Transverse colon (tissue), 4 donors: ENCODE data around the gene LCMT1. TPM values are rescaled to one million over a fixed set of nuclear protein-coding genes. Genes with fewer than 3 reads are reported as not detected.
A peak's percentile ranks its signal among the peaks of the same experiment; 100 is the strongest.

Source experiments
- DNase-seq: peaks from one replicate; pipeline ENCODE4 v3.0.0-alpha.2; 2019
- H3K27ac ChIP-seq, 4 donors: fragments of 200-600 bp; sonication (generic); 2 replicates each; pipeline ENCODE4 v1.5.1; 2016 to 2018; ENCODE audit warnings: inconsistent platforms in 4 of 4
- H3K27me3 ChIP-seq: fragments of 200-600 bp; sonication (generic); 2 replicates; pipeline ENCODE4 v1.5.1; 2017; ENCODE audit warnings: inconsistent platforms
- H3K36me3 ChIP-seq, 4 donors: fragments of 200-600 bp; sonication (generic); 2 replicates each; pipeline ENCODE4 v1.5.1; 2017 to 2019; ENCODE audit warnings: inconsistent platforms in 4 of 4
- H3K4me1 ChIP-seq, 4 donors: fragments of 200-600 bp; sonication (generic); 2 replicates each; pipeline ENCODE4 v1.5.1; 2017 to 2020; ENCODE audit warnings: inconsistent platforms in 4 of 4
- H3K4me3 ChIP-seq, 4 donors: fragments of 200-600 bp; sonication (generic); 1 replicate in 1 of 4; 2 replicates in 3 of 4; pipeline versions ENCODE4 v1.5.1 to v1.6.1; 2017 to 2019; ENCODE audit warnings: inconsistent platforms in 4 of 4
- H3K9me3 ChIP-seq, 2 donors: fragments of 200-600 bp; sonication (generic); 2 replicates each; pipeline ENCODE4 v1.5.1; 2017 to 2019; ENCODE audit warnings: inconsistent platforms in 2 of 2
- CTCF ChIP-seq, 5 experiments: fragments of 200-600 bp in 3 of 5; fragments of 450-650 bp in 2 of 5; sonication (generic) in 3 of 5; IDR thresholded peaks; 1 replicate in 2 of 5; 2 replicates in 3 of 5; pipeline ENCODE4 v1.5.1; 2016 to 2017; ENCODE audit warnings: antibody characterized with exemption in 5 of 5, inconsistent platforms in 3 of 5, mild to moderate bottlenecking in 2 of 5, moderate library complexity in 1 of 5
- EP300 ChIP-seq: sonication (generic); formaldehyde crosslinking; IDR thresholded peaks from one replicate; pipeline ENCODE4 v1.6.1; 2017; ENCODE audit warnings: antibody characterized with exemption, low read depth
- POLR2A ChIP-seq: fragments of 450-650 bp; IDR thresholded peaks from one replicate; pipeline ENCODE4 v1.6.1; 2016; ENCODE audit warnings: antibody characterized with exemption, mild to moderate bottlenecking, moderate library complexity
- POLR2AphosphoS5 ChIP-seq, 3 donors: sonication (generic); formaldehyde crosslinking; IDR thresholded peaks; one replicate each; pipeline ENCODE4 v1.6.1; 2016; ENCODE audit warnings: antibody characterized with exemption in 3 of 3
- WGBS, 2 donors: methylation state at CpG; one replicate each; pipeline ENCODE4 v1.1.5; 2018; ENCODE audit warnings: low coverage in 1 of 2; 5-methylcytosine and 5-hydroxymethylcytosine counted together
- in situ Hi-C, 4 donors: fragments of 200-750 bp; cut with MboI; loops; one replicate each; pipeline versions ENCODE4 v1.15.0 to v1.15.1; 2017; ENCODE audit warnings: low sequenced_read_pairs in 3 of 4, low pct_ligation_motif_present in 1 of 4, low pct_unique_long_range_greater_than_20kb in 1 of 4
- intact Hi-C: fragments of 100-400 bp; cut with DNase I; formaldehyde crosslinking; loops from one replicate; pipeline ENCODE4 v1.15.1; 2023; ENCODE audit warnings: low total_unique reads
- total RNA-seq, 4 donors: library from RNA; depleted of rRNA; stranded (reverse); fragments of >200 nt; gene quantifications; one replicate each; pipeline ENCODE4 v1.1.0, GENCODE V29; 2016

LCMT1 gene
- total RNA-seq, 4 donors from 2014 or later: 23.5 to 53.7 (median 43.6) TPM

DNA sequence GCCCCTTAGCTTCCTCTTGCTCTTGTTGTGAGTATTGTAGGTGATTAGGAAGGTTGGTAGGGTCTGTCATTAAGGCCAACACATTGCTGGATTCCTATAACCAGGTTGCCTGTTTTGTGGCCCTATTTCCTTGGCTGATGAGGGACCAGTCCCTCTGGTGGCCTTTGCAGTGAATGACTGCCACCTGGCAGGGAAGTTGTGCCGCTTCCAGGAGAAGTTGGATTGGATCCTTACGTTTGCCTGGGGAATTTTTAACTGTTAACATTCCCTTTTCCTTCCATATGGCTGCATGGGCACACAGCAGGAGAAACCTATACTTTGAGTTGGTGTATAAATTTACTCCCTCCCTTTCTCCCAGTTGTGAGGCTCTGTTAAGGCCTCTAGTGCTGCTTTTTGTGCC is 32.4 kb downstream of the LCMT1 start:
- Histone ChIP-seq H3K27ac (no peak overlapping the region), H3K27me3 (no peaks in the 10 kb centered on the region), H3K4me3 (no peak overlapping the region), H3K9me3 (no peaks in the 10 kb centered on the region), H3K36me3 (peaks cover 0 to 14% (median 3%) of the 10 kb centered on the region in 4 donors), H3K4me1 (peaks cover 0 to 10% (median 7%) of the 10 kb centered on the region in 4 donors)
- WGBS, 2 donors: 33% methylated on average over 2 of the region's 2 CpGs; no CpG with 5 or more reads in 1 of the 2 donors
- TF ChIP-seq CTCF (IDR thresholded peaks at IDR 0.05) (peak; percentile 28 to 49 (median 41)), EP300 (no peak)
- DNase-seq: peak; percentile 25
- intact Hi-C loops (no loop called here), in situ Hi-C loops (no loop called here)

GRCh38 chr16:25148568-25149215 is 37.1 kb downstream of the LCMT1 start:
- TF ChIP-seq EP300 (no peak), POLR2A (no peak), POLR2AphosphoS5 (IDR thresholded peaks at IDR 0.05) (no peak)
- no peaks in the 10 kb centered on the region for H3K4me1 ChIP-seq
- intact Hi-C loops (no loop called here), in situ Hi-C loops (no loop called here)
- H3K4me3 ChIP-seq: no peak overlapping the region
- no peak for DNase-seq
- H3K27me3 ChIP-seq: no peaks in the 10 kb centered on the region
- 83 to 90% methylated on average over 2 to 22 of the region's 22 CpGs for WGBS, 2 donors
- H3K27ac ChIP-seq: no peak overlapping the region
- H3K9me3 ChIP-seq: no peaks in the 10 kb centered on the region
- peaks cover 0 to 3% (median 0%) of the 10 kb centered on the region in 4 donors for H3K36me3 ChIP-seq

DNA sequence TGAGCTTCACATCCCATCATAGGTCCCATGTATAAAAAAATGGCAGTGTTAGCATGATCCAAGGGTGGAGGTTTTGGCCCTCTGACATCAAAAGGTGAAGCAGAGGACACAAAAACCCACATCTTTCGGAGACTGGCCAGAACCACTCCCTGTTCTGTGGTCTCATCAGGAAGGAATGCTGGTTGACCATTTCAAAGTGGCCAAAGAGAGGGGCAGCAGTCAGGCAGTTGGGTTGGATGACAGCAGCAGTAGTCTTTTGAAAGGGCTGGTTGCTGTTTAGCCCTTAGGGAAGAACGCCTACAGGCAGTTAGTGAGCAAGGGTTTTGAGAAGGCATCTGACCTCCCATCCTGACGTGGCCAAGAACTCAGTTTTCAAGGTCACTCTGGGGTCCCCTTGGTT is 40.5 kb downstream of the LCMT1 start:
- no peak for DNase-seq
- H3K9me3 ChIP-seq: no peaks in the 10 kb centered on the region
- in situ Hi-C loops: no loop called here
- TF ChIP-seq POLR2A: no peak
- no peak for TF ChIP-seq EP300
- TF ChIP-seq POLR2AphosphoS5 (IDR thresholded peaks at IDR 0.05): no peak
- TF ChIP-seq CTCF (IDR thresholded peaks at IDR 0.05): no peak
- no peaks in the 10 kb centered on the region for H3K27me3 ChIP-seq
- intact Hi-C loops: no loop called here
- H3K4me1 ChIP-seq: no peaks in the 10 kb centered on the region
- 69 to 90% methylated on average over 2 to 3 of the region's 3 CpGs for WGBS, 2 donors
- H3K4me3 ChIP-seq: no peak overlapping the region
- peaks cover 0 to 11% (median 0%) of the 10 kb centered on the region in 4 donors for H3K36me3 ChIP-seq
- no peak overlapping the region for H3K27ac ChIP-seq

DNA sequence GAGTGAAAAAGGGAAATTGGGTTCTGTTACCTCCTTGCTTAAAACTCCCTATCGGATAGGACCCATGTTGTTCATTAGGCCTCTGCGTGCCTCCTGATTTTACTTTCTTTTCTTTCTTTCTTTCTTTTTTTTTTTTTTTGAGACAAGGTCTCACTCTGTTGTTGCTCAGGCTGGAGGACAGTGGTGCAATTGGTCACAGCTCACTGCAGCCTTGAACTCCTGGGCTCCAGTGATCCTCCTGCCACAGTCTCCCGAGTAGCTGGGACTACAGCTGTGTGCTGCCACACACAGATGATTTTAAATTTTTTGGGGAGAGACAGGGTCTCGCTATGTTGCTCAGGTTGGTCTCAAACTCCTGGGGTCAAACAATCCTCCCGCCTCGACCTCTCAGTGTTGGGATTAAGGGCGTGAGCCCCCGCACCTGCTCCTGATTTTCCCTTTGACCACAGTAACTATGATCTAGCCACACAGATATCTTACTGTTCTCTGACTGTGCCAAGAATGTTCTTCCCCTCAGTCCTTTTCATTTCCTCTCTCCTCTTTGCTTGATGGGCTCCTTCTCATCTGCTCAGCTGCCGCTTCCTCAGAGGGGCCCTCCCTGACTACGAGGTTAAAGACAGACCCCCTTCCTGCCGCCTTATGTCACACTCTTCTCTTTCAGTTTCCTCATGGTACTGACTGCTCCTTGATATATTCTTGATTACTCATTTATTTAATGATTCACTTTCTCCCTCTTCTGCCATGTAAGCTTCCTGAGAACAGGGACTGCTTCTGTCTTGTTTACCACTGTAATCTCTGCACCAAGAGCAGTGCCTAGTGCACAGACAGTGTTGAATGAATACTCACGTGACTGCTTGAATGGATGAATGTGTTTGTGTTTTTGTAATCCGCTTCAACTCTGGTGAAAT is 44.3 kb downstream of the LCMT1 start:
- DNase-seq: no peak
- Histone ChIP-seq H3K36me3 (peaks cover 0 to 11% (median 0%) of the 10 kb centered on the region in 4 donors), H3K9me3 (no peaks in the 10 kb centered on the region), H3K27ac (no peak overlapping the region), H3K27me3 (no peaks in the 10 kb centered on the region), H3K4me3 (no peak overlapping the region), H3K4me1 (no peaks in the 10 kb centered on the region)
- intact Hi-C loops (no loop called here), in situ Hi-C loops (no loop called here)
- TF ChIP-seq POLR2AphosphoS5 (IDR thresholded peaks at IDR 0.05): no peak
- TF ChIP-seq CTCF (IDR thresholded peaks at IDR 0.05): no peak
- TF ChIP-seq EP300: no peak
- TF ChIP-seq POLR2A: no peak
- WGBS, 2 donors: 87 to 90% methylated on average over 12 to 13 of the region's 13 CpGs
